H1 (cell line): Measurements from ENCODE around the gene TDRKH. TPM values are rescaled to one million over a fixed set of nuclear protein-coding genes. Genes with fewer than 3 reads are reported as not detected.

ENCODE experiments used
- ATF3 ChIP-seq: IDR thresholded peaks from 2 replicates; pipeline ENCODE4 v1.6.1; 2011; ENCODE audit warnings: low read depth, mild to moderate bottlenecking, low read length; ENCODE audit not compliant: insufficient read depth
- BACH1 ChIP-seq: IDR thresholded peaks from 2 replicates; pipeline ENCODE4 v1.6.1; 2012; ENCODE audit warnings: low read length, improper control_type of control experiment
- CEBPB ChIP-seq: IDR thresholded peaks from 2 replicates; pipeline ENCODE4 v1.6.1; 2012; ENCODE audit warnings: low read depth, low read length
- CHD2 ChIP-seq: IDR thresholded peaks from 2 replicates; pipeline ENCODE4 v1.6.1; 2012; ENCODE audit warnings: low read length, improper control_type of control experiment
- E2F6 ChIP-seq: IDR thresholded peaks from 2 replicates; pipeline ENCODE4 v1.6.1; 2012; ENCODE audit warnings: inconsistent platforms
- FOSL1 ChIP-seq: IDR thresholded peaks from 2 replicates; pipeline ENCODE4 v1.6.1; 2011; ENCODE audit warnings: mild to moderate bottlenecking, low read depth, low read length, moderate library complexity; ENCODE audit not compliant: insufficient read depth
- HDAC2 ChIP-seq, 2 experiments: fragments of 300-600 bp in 1 of 2; sonication (generic) in 1 of 2; IDR thresholded peaks; 2 replicates each; pipeline ENCODE4 v1.6.1; 2011 to 2012; ENCODE audit warnings: low read depth in 2 of 2, low read length in 2 of 2, mild to moderate bottlenecking in 2 of 2, moderate library complexity in 2 of 2, borderline replicate concordance in 1 of 2, inconsistent platforms in 1 of 2
- KDM4A ChIP-seq: IDR thresholded peaks from one replicate; pipeline ENCODE4 v1.7.1; 2012; ENCODE audit warnings: low read depth, mild to moderate bottlenecking, moderate library complexity, low read length, inconsistent platforms; ENCODE audit not compliant: severe bottlenecking
- MAFK ChIP-seq: IDR thresholded peaks from 2 replicates; pipeline ENCODE4 v1.6.1; 2012; ENCODE audit warnings: low read depth, mild to moderate bottlenecking, improper control_type of control experiment, low read length
- NANOG ChIP-seq: IDR thresholded peaks from 2 replicates; pipeline ENCODE4 v1.6.1; 2011; ENCODE audit warnings: low read length, low read depth, mild to moderate bottlenecking, inconsistent platforms; ENCODE audit not compliant: insufficient read depth, poor library complexity, severe bottlenecking
- POLR2AphosphoS5 ChIP-seq: IDR thresholded peaks from 2 replicates; pipeline ENCODE4 v1.6.1; 2011; ENCODE audit warnings: low read depth, low read length
- RAD21 ChIP-seq, 2 experiments: IDR thresholded peaks in 1 of 2; conservative IDR thresholded peaks in 1 of 2; 2 replicates each; pipeline ENCODE4 v1.6.1; 2011; ENCODE audit warnings: low read depth in 2 of 2, low read length in 2 of 2, improper control_type of control experiment in 1 of 2, inconsistent platforms in 1 of 2, mild to moderate bottlenecking in 1 of 2, moderate library complexity in 1 of 2
- RFX5 ChIP-seq: IDR thresholded peaks from 2 replicates; pipeline ENCODE4 v1.6.1; 2011; ENCODE audit warnings: low read depth, low read length, improper control_type of control experiment, borderline replicate concordance
- SAP30 ChIP-seq: fragments of 300-600 bp; sonication (generic); IDR thresholded peaks from 2 replicates; pipeline ENCODE4 v1.7.1; 2012; ENCODE audit warnings: low read length, moderate library complexity, mild to moderate bottlenecking, inconsistent platforms; ENCODE audit not compliant: insufficient read depth, insufficient replicate concordance
- SIN3A ChIP-seq, 2 experiments: IDR thresholded peaks in 1 of 2; conservative IDR thresholded peaks in 1 of 2; 2 replicates each; pipeline ENCODE4 v1.6.1; 2011 to 2012; ENCODE audit warnings: low read length in 2 of 2, improper control_type of control experiment in 1 of 2, low read depth in 1 of 2, mild to moderate bottlenecking in 1 of 2
- SIX5 ChIP-seq: IDR thresholded peaks from 2 replicates; pipeline ENCODE4 v1.6.1; 2011; ENCODE audit warnings: mild to moderate bottlenecking, low read depth, low read length
- SP1 ChIP-seq: IDR thresholded peaks from 2 replicates; pipeline ENCODE4 v1.6.1; 2011; ENCODE audit warnings: low read depth, low read length
- SRF ChIP-seq: IDR thresholded peaks from 2 replicates; pipeline ENCODE4 v1.6.1; 2011; ENCODE audit warnings: mild to moderate bottlenecking, low read depth, low read length, moderate library complexity
- TBP ChIP-seq: IDR thresholded peaks from 2 replicates; pipeline ENCODE4 v1.6.1; 2011; ENCODE audit warnings: low read depth, low read length, improper control_type of control experiment
- USF2 ChIP-seq: IDR thresholded peaks from 2 replicates; pipeline ENCODE4 v1.6.1; 2011; ENCODE audit warnings: low read length, improper control_type of control experiment
- polyA plus RNA-seq, 7 experiments: library from polyadenylated mRNA; depleted of rRNA in 3 of 7; stranded (reverse) in 5 of 7; unstranded in 2 of 7; fragments of >200 nt in 5 of 7; fragments of 200-250 nt in 2 of 7; gene quantifications; 1 replicate in 5 of 7; 2 replicates in 1 of 7; 4 replicates in 1 of 7; pipeline versions ENCODE4 v1.2.1 to v1.2.3, GENCODE V29; 2011 to 2013; ENCODE audit warnings: missing spikeins in 2 of 7, mixed read lengths in 2 of 7
- total RNA-seq: library from RNA; stranded (reverse); fragmentation: NEBNext Ultra II Directional; extraction: Animal tissue kit (Norgen Biotek cat#: 25700); gene quantifications from 2 replicates; pipeline ENCODE4 v1.2.1, GENCODE V29; 2021

TDRKH gene
- total and polyA plus RNA-seq, 2 of the 8 experiments (the other 6 are each of a cell fraction or from before 2014, with no cell fraction given) = 9.9 to 26.1 TPM

- peak; percentile 49 to 60; a peak in 2 of 4 replicates for TF ChIP-seq SIN3A (conservative IDR thresholded peaks at IDR 0.05 in 1 of 2, IDR thresholded peaks at IDR 0.05 in 1 of 2; ENCODE audit: low read depth in 1 of 2, low read length in 2 of 2)
- TF ChIP-seq E2F6 = no peak
- TF ChIP-seq POLR2AphosphoS5 = peak; percentile 50
- TF ChIP-seq RFX5 = no peak
- no peak for TF ChIP-seq SAP30
- no peak for TF ChIP-seq FOSL1
- no peak; a peak in 1 of 4 replicates for TF ChIP-seq RAD21 (IDR thresholded peaks at IDR 0.05 in 1 of 2, conservative IDR thresholded peaks at IDR 0.05 in 1 of 2; ENCODE audit: low read depth in 2 of 2, low read length in 2 of 2)
- no peak for TF ChIP-seq ATF3
- peak in 1 of 2 experiments; percentile 84; a peak in 2 of 4 replicates for TF ChIP-seq HDAC2 (IDR thresholded peaks at IDR 0.05; ENCODE audit: borderline replicate concordance in 1 of 2, low read depth in 2 of 2, low read length in 2 of 2)
- TF ChIP-seq USF2 = no peak
- TF ChIP-seq SP1 = no peak
- no peak for TF ChIP-seq NANOG
- no peak for TF ChIP-seq CEBPB
- no peak for TF ChIP-seq SIX5
- TF ChIP-seq SRF = no peak
- TF ChIP-seq TBP = peak; percentile 91
- peak; percentile 89 for TF ChIP-seq KDM4A
- no peak for TF ChIP-seq BACH1
- TF ChIP-seq CHD2 = no peak
- no peak for TF ChIP-seq MAFK
Measured at GRCh38 chr1:151762941-151763921, 27.1 kb downstream of the TDRKH start, which contains the start of gene MRPL9 (continued).
